ENCODE data around the gene AFF3. TPM values are rescaled to one million over a fixed set of nuclear protein-coding genes. Genes with fewer than 3 reads are reported as not detected.

AFF3 gene
- polyA plus RNA-seq, 1 donor (not counting 4 experiments of a cell fraction or from before 2014, with no cell fraction given): not detected

GRCh38 chr2:99786636-99787390 lies 355.6 kb downstream of the AFF3 start:
- Histone ChIP-seq H3K4me3 (ENCODE audit: control insufficient read depth in 2 of 3, extremely low read depth in 1 of 3, insufficient read depth in 2 of 3, low read depth in 1 of 3, low read length in 3 of 3) (no peak overlapping the region), H3K36me3 (ENCODE audit: control insufficient read depth in 2 of 2, extremely low read depth in 1 of 2, insufficient read depth in 2 of 2, low read length in 2 of 2) (no peaks in the 10 kb centered on the region), H2AFZ (ENCODE audit: control insufficient read depth, low read length) (no peak overlapping the region), H3K79me2 (ENCODE audit: control insufficient read depth, insufficient read depth, low read length) (no peaks in the 10 kb centered on the region), H3K4me2 (ENCODE audit: control insufficient read depth, extremely low read depth, insufficient read depth, low read depth, low read length) (no peak overlapping the region), H3K4me1 (ENCODE audit: control insufficient read depth, extremely low read depth, insufficient read depth, low read length) (no peaks in the 10 kb centered on the region), H4K20me1 (ENCODE audit: control insufficient read depth, extremely low read depth, insufficient read depth, low read length) (no peaks in the 10 kb centered on the region), H3K27ac (ENCODE audit: control insufficient read depth, insufficient read depth, low read length) (no peak overlapping the region), H3K9ac (ENCODE audit: control insufficient read depth, extremely low read depth, insufficient read depth, low read length) (no peak overlapping the region), H3K9me1 (ENCODE audit: control insufficient read depth, extremely low read depth, insufficient read depth, low read length) (no peaks in the 10 kb centered on the region), H3K9me3 (ENCODE audit: control insufficient read depth, low read depth, low read length) (no peaks in the 10 kb centered on the region), H3K27me3 (ENCODE audit: control insufficient read depth, extremely low read depth, insufficient read depth, low read length) (no peaks in the 10 kb centered on the region)
- TF ChIP-seq, protein P1, sequence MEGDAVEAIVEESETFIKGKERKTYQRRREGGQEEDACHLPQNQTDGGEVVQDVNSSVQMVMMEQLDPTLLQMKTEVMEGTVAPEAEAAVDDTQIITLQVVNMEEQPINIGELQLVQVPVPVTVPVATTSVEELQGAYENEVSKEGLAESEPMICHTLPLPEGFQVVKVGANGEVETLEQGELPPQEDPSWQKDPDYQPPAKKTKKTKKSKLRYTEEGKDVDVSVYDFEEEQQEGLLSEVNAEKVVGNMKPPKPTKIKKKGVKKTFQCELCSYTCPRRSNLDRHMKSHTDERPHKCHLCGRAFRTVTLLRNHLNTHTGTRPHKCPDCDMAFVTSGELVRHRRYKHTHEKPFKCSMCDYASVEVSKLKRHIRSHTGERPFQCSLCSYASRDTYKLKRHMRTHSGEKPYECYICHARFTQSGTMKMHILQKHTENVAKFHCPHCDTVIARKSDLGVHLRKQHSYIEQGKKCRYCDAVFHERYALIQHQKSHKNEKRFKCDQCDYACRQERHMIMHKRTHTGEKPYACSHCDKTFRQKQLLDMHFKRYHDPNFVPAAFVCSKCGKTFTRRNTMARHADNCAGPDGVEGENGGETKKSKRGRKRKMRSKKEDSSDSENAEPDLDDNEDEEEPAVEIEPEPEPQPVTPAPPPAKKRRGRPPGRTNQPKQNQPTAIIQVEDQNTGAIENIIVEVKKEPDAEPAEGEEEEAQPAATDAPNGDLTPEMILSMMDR (optimal IDR thresholded peaks at IDR 0.05 in 1 of 3, IDR thresholded peaks at IDR 0.05 in 1 of 3, conservative IDR thresholded peaks at IDR 0.05 in 1 of 3; ENCODE audit: extremely low read depth in 1 of 3, insufficient read depth in 2 of 3, low read length in 3 of 3): no peak
- no peak for TF ChIP-seq EZH2 (IDR thresholded peaks at IDR 0.05; ENCODE audit: low read length)
- DNase-seq (ENCODE audit: low read depth, low spot score) (no peak), FAIRE-seq (no peak)
- dilution Hi-C loops (cut with MboI; ENCODE audit: extremely low pct_ligation_motif_present, low sequenced_read_pairs): no loop called here

GRCh38 chr2:99784946-99785345 lies 357.4 kb downstream of the AFF3 start:
- TF ChIP-seq, protein P1 (optimal IDR thresholded peaks at IDR 0.05 in 1 of 3, IDR thresholded peaks at IDR 0.05 in 1 of 3, conservative IDR thresholded peaks at IDR 0.05 in 1 of 3; ENCODE audit: extremely low read depth in 1 of 3, insufficient read depth in 2 of 3, low read length in 3 of 3): no peak
- TF ChIP-seq EZH2 (IDR thresholded peaks at IDR 0.05; ENCODE audit: low read length): no peak
- Histone ChIP-seq H3K27me3 (ENCODE audit: control insufficient read depth, extremely low read depth, insufficient read depth, low read length) (no peaks in the 10 kb centered on the region), H3K79me2 (ENCODE audit: control insufficient read depth, insufficient read depth, low read length) (no peaks in the 10 kb centered on the region), H3K4me3 (ENCODE audit: control insufficient read depth in 2 of 3, extremely low read depth in 1 of 3, insufficient read depth in 2 of 3, low read depth in 1 of 3, low read length in 3 of 3) (no peak overlapping the region), H3K9me1 (ENCODE audit: control insufficient read depth, extremely low read depth, insufficient read depth, low read length) (no peaks in the 10 kb centered on the region), H3K27ac (ENCODE audit: control insufficient read depth, insufficient read depth, low read length) (no peak overlapping the region), H3K36me3 (ENCODE audit: control insufficient read depth in 2 of 2, extremely low read depth in 1 of 2, insufficient read depth in 2 of 2, low read length in 2 of 2) (no peaks in the 10 kb centered on the region), H3K9me3 (ENCODE audit: control insufficient read depth, low read depth, low read length) (no peaks in the 10 kb centered on the region), H3K4me1 (ENCODE audit: control insufficient read depth, extremely low read depth, insufficient read depth, low read length) (no peaks in the 10 kb centered on the region), H3K9ac (ENCODE audit: control insufficient read depth, extremely low read depth, insufficient read depth, low read length) (no peak overlapping the region), H3K4me2 (ENCODE audit: control insufficient read depth, extremely low read depth, insufficient read depth, low read depth, low read length) (no peak overlapping the region), H2AFZ (ENCODE audit: control insufficient read depth, low read length) (no peak overlapping the region), H4K20me1 (ENCODE audit: control insufficient read depth, extremely low read depth, insufficient read depth, low read length) (no peaks in the 10 kb centered on the region)
- no peak for FAIRE-seq
- dilution Hi-C loops (cut with MboI; ENCODE audit: extremely low pct_ligation_motif_present, low sequenced_read_pairs): no loop called here
- no peak for DNase-seq (ENCODE audit: low read depth, low spot score)

Data from keratinocyte (primary cell).